OCI-LY1 (cell line): Measurements from ENCODE around the gene HOOK2.

ENCODE experiments used
- CTCF ChIP-seq: fragments of 200-600 bp; sonication (generic), shearing (Covaris generic); IDR thresholded peaks from 2 replicates; pipeline ENCODE4 v1.5.1; 2017; ENCODE audit warnings: mild to moderate bottlenecking, antibody characterized with exemption, low read length, moderate library complexity, mixed read lengths
- EZH2 ChIP-seq: fragments of 200-600 bp; sonication (generic), shearing (Covaris generic); IDR thresholded peaks from 2 replicates; pipeline ENCODE4 v1.8.0; 2017; ENCODE audit warnings: borderline replicate concordance, mixed run types, mild to moderate bottlenecking, antibody characterized with exemption, low read length, moderate library complexity, mixed read lengths

DNA sequence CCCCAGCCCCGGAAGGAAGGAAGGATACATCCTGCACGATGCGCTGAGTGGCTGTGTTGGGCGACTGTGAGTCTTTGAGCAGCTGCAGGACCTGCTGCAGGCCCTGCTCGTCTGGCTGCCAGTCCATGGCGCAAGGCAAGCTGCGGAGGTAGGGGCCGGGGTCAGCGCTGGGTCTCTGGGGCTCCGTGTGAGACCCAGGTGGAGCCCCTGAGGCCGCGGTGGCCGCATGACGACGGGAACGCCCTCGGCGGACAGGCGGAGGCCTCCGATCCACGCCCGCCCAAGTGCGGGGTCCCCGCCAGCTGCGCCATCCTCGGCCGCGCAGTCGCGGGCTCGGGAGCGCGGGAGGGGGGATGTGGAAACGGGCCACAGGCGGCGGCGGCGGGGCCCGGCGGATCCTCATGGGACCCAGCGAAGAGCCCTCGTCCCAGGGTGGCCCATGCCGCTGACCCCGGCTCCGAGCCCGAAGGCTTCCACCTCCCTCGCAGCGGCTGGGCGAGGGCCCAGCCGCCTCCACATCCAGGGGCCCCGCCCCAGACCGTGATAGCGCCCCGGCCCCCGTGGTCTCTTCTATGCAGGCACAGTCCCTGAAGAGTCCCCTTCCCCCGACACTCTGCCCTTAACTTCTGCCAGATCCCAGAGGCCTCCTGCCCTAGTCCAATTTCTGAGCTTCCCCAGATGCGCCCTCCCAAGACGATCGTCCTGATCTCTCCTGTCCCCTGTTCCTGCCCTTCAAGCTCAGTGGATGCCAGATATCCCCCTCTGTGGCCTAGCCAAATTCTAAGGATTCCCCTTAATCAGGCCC is 54.3 kb downstream of the HOOK2 start:
- TF ChIP-seq CTCF (no peak), EZH2 (no peak)
